HG03521 (cell line): Measurements from ENCODE around the gene RPL35.

Experiments
- ATAC-seq: cut with Tn5 transposase; IDR thresholded peaks from one replicate; pipeline ENCODE4 v1.9.1; 2021; ENCODE audit warnings: mild to moderate bottlenecking, moderate library complexity; ENCODE audit not compliant: unreplicated experiment

Gene RPL35

DNA sequence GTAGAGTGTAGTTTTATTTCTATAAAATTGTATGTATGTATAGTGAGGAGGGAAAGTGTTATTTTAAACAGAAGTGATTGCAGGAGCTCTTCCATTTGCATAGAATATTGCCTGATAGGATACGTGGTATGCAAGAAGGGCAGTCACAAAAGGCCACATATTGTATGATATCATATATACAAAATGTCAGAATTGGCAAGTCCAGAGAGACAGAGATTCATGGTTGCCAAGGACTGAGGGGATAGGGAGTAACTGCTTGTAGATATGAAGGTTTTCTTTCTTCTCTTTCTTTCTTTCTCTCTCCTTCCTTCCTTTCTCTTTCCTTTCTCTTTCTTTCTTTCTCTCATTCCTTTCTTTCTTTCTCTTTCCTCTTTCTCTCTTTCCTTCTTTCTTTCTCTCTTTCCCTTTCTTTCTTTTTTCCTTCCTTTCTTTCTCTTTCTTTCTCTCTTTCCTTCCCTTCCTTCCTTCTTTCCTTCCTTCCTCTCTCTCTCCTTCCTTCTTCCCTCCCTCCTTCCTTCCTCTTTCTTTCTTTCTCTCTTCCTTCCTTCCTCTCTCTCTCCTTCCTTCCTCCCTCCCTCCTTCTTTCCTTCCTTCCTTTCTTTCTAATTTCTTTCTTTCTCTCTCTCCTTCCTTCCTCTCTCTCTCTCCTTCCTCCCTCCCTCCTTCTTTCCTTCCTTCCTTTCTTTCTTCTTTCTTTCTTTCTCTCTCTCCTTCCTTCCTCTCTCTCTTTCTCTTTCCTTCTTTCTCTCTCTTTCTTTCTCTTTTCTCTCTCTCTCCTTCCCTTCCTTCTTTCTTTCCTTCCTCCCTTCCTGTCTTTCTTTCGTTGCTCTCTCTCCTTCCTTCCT lies 33.0 kb downstream of the RPL35 start:
- no peak for ATAC-seq

DNA sequence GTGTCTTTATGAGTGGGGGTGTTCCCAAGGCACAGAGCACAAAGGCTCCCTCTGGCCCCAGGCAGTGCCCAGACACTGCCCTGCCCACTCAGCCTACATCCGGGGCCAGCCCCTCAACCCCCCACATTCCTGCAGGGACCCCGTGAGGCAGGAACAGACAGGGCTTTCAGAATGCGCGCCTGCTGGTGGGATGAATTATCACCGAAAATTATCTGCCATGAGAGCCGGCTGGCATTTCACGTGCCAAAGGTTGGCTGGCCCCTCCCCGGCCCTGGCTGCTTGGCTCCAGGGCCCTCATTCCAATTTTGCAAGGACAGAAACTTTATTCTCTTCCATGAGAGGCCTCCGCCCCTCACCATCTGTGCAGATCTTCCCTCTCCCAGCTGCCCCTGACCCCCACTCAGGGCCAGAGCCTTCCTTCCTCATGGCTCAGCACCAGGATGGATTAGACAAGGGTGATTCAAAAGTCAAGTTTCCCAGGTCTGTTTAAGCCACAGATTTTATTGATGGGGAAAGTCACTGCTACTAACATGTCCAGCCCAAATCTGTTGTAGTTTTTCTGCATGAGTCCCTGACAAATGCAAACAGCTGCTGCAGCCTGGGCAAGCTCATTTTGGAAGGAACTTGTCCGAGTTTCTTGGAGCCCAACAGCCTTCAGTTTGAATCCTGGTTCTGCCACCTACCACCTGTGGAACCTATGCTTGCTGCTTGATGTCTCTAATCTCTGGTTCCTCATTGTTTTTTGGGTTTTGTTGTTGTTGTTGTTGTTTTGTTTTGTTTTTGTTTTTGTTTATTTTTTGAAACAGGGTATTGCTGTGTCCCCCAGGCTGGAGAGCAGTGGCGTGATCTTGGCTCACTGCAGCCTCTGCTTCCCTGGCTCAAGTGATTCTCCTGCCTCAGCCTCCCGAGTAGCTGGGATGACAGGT lies 40.8 kb downstream of the RPL35 start:
- no peak for ATAC-seq

DNA sequence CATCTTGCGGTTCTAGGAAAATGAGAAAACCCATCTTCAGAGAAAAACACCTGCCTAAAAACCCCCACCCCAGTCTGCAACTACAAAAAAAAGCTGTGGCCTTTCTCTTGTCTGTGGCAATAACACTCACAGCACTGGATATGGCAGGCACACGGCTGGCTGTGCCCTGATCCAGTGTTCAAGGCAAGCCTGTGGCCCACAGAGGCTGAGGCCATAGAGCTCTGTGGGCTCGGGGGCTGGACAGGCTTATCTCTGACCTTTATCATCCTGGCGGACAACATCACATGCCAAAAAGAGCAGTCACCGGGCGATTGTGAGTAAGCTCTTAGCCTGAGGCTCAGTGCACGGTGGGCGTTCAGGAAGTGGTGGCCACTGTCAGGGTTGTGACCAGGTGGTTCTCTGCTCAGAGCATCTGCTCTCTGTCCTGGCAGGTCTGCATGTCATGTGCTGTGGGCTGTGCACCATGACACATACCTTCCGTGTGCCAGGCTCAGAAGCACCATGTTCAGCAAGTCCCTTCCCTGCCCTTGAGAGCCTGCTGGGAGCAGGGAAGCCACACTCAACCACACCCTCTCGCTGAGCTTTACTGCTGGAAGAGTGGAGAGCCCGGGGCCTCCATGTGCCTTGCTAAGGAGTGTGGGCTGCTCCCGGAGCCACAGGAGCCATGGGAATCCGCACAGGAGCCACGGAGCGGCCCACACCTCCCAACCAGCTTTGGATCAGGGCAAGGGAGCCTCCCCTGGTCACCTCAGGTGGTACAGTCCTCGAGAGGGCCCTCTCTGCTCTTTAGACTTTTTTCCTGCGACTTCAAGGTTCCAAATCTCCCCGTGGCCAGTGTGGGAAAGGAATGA lies 43.1 kb downstream of the RPL35 start:
- ATAC-seq = no peak

DNA sequence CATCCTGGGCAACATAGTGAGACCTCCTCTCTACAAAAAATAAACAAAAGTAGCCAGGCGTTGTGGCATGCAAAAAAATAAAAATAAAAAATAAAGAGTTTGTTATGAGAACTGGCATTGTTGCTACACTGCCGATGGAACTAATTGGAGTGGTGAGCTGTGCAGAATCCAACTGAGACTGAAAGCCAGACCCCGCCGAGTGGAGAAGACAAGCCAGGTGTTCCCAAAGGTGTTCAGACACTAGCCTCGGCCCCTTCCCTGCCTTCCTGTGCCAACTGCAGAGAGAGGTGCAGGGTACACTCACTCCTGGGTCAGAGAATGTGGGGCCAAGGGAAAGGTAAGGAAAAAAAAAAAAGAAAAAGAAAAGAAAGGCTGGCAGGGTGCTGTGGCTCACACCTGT lies 46.2 kb downstream of the RPL35 start:
- no peak for ATAC-seq

DNA sequence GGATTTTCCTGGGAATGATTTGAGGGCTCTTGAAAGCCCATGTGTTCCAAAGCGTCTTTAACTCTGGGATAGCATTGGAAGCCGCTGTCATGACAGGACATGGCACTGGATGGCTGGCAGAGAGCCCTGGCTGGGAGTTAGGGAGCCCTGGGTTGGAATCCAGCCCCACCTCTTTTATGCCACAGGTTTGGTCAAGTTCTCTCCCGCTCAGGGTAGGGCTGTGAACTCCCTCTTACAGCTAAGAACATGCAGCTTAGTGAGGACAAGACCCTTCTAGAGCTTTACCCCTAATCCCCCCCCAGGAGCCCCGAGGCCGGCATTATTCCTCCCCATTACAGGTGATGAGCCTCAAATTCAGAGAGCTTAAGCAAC lies 47.6 kb downstream of the RPL35 start:
- ATAC-seq = no peak

DNA sequence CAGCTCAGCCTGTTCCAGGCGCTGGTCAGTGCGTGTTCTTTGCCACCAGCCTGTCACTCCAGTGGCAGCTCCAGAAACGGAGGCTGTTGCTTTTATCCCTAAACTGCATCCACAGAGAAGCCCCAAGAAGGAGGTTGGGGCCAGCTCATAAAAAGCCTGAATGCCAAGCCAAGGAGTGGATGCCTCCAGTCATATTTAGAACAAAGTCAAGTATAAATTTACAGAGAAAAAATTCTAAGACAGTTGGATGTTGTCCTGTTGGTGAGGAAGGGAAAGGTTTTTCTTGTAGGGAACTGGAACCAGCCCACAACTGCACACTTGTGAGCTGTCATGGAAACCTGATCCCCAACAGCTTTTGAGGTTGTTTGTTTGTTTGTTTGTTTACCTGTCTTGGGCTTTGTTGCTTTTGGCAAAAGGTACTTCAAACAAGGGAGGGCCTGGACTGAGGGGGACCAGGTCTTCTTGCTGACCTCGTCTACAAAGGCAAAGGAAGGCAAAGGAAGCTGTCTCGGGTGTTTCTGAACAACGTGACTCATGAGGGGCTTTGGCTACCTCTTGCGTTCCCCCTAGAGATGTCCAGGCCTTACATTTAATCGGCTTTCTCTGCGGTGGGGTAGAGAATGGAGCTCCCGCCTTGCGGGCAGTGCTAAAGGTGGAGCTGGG lies 48.1 kb downstream of the RPL35 start:
- no peak for ATAC-seq

DNA sequence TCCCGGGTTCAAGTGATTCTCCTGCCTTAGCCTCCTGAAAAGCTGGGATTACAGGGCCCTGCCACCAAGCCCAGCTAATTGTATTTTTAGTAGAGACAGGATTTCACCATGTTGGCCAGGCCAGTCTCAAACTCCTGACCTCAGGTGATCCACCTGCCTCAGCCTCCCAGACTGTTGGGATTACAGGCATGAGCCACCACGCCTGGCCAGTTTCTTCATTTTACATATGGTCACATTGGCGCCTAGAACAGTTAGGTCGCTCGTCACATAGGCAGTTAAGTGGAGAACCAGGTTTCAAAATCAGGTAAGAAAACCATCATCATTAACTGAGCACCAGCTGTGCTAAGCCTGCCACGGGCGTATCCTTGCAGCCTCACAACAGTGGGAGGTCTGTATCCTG lies 48.7 kb downstream of the RPL35 start:
- no peak for ATAC-seq

DNA sequence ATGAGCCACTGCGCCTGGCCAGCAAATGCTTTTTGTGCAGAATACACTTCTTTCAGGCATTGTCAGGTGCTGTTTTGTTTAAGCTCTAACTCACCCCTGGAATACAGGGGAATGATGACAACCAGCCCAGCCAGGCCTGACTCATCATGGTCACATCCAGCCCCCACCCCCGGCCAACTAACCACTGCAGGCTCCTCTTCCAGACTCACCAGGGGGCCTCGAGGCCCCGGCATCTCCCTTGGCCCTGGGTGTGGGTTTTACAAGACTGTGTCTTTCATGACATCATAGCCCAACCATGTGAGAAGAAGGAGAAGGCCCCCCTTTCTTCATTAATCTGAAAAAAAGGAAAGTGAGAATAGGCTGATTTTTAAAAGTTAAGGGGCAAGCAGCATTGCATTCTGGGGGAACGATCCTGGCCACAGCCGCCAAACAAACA lies 49.3 kb downstream of the RPL35 start:
- no peak for ATAC-seq

DNA sequence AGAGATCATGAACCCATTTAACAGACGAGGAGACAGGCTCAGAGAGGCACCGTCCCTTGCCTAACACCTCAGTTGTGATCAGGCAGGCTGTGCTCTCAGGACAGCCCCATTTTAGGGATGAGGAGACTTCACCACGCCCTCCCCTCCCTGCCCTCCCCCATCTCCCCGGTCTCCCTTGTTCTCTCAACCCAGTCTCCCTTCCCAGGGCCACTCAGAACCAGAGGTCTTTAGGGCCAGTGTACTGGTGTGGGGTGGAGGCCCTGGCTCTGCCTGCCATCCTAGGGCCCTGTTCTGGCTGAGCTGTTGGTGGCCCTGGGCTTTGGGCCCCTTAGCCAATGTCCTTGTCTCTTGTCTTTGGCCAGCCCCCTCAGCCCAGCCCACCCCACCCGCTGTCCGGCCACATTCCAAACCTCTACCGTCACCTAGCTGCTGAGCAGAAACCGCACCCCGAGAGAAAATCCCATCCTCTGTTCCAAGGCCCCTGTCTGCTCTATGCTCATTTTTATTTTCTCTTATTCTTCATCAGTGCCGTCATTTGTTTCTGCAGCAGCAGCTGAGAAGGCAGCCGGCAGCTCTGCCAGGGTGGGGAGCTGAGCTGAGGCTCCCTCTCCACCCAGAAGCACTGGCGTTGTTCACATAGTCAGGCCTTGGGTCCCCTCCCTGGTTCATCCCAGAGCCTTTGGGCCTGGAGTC lies 50.9 kb downstream of the RPL35 start:
- ATAC-seq = no peak

DNA sequence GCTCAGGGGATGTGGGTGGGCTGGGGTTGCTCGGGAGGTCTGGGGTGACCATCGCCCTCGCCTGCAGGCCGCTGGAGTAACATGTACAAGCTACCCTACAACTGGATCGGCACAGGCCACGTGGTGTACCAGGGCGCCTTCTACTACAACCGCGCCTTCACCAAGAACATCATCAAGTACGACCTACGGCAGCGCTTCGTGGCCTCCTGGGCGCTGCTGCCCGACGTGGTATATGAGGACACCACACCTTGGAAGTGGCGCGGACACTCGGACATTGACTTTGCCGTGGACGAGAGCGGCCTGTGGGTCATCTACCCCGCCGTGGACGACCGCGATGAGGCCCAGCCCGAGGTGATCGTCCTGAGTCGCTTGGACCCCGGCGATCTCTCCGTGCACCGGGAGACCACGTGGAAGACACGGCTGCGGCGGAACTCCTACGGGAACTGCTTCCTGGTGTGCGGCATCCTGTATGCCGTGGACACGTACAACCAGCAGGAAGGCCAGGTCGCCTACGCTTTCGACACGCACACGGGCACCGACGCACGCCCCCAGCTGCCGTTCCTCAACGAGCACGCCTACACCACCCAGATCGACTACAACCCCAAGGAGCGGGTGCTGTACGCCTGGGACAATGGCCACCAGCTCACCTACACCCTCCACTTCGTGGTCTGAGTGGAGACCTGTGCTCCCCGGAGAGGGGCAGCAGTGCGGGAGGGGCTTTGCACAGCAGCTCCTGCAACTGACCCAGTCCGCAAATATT lies 51.8 kb downstream of the RPL35 start:
- no peak for ATAC-seq

DNA sequence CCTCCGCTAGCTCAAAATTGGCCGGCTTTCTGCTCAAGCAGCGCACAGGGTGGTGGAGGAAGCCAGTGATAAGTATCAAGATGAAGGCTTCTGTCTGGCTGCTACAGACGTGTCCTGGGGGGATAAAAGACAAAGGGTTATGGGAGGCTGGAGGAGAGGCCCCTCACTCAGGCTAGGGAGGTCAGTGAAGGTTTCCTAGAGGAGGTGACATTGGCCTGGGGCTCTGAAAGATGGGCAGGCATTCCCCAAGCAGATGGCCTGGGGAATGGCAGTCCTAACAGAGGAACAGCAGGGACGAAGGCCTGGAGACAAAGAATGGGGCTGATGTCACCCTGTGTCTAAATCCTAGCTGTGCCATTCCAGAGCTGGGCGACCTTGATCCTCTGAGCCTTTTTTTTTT lies 52.5 kb downstream of the RPL35 start:
- no peak for ATAC-seq

DNA sequence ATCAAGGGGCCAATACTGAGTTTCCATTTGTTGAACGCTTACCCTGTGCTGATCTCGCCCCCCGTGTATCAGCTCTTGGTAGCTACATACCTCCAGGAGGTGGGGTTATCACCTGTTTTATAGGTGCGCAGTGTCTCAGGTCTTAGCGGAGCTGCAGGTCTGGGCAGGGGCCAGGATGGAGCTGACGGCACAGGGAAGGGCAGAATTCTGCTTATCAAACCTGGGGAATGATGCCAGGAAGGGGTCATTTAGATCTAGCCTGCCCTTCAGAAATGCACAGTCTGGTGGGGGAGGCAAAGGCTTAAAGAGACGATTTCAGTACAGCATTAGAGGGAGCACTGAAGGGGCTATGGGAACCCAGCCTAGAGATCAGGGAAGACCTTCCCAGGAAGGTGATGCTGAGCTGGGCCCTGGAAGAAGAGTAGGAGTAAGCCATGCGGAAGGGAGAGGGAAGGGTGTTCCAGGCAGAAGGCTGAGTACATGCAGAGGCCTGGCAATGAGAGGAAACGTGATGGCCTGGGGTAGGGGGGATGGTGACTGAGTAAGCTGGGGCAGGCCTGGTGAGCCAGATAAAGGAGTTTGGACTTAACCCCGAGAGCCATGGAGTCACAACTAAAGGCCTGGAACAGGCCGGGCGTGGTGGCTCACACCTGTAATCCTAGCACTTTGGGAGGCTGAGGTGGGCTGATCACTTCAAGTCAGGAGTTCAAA lies 53.4 kb downstream of the RPL35 start:
- ATAC-seq = no peak
